Adipocyte (in vitro differentiated cells): ENCODE results near the gene GANAB.

Experiments used
- DNase-seq: peaks from one replicate; pipeline ENCODE4 v3.0.0-alpha.2; 2015; ENCODE audit warnings: low read depth
- H3K27me3 ChIP-seq: replicated peaks from 2 replicates; pipeline ENCODE4 v1.7.0; 2013; ENCODE audit warnings: mild to moderate bottlenecking, low read length, moderate library complexity; ENCODE audit not compliant: control insufficient read depth, insufficient read depth
- H3K36me3 ChIP-seq: 2 replicates; pipeline ENCODE4 v1.7.0; 2013; ENCODE audit warnings: low read length, mild to moderate bottlenecking, moderate library complexity; ENCODE audit not compliant: control insufficient read depth, insufficient read depth, severe bottlenecking
- H3K4me1 ChIP-seq: 2 replicates; pipeline ENCODE4 v1.7.0; 2013; ENCODE audit warnings: mild to moderate bottlenecking, low read length, moderate library complexity; ENCODE audit not compliant: control insufficient read depth, insufficient read depth
- H3K4me3 ChIP-seq: 2 replicates; pipeline ENCODE4 v1.7.0; 2013; ENCODE audit warnings: mild to moderate bottlenecking, low read length, moderate library complexity
- H3K9ac ChIP-seq: 2 replicates; pipeline ENCODE4 v1.7.0; 2013; ENCODE audit warnings: mild to moderate bottlenecking, low read length, moderate library complexity
- H3K9me3 ChIP-seq: 2 replicates; pipeline ENCODE4 v1.7.0; 2013; ENCODE audit warnings: mild to moderate bottlenecking, low read length, moderate library complexity; ENCODE audit not compliant: control insufficient read depth

Gene GANAB

DNA sequence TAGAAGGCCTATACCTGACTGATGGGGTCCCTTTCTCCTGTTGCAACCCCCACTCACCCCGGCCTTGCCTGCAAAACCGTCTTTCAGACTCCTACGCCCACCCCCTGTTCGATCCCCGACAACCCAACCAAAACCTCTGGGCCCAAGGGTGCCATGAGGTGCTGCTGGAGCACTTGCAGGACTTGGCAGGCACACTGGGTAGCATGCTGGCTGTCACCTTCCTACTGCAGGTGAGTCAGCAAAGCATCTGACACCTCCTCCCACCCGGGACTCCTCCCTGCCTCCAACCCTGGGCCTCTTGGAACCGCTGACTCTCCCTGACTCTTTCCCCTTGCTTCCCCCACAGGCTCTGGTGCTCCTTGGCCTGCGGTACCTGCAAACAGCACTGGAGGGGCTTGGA lies 32.1 kb downstream of the GANAB start:
- DNase-seq, result no peak

DNA sequence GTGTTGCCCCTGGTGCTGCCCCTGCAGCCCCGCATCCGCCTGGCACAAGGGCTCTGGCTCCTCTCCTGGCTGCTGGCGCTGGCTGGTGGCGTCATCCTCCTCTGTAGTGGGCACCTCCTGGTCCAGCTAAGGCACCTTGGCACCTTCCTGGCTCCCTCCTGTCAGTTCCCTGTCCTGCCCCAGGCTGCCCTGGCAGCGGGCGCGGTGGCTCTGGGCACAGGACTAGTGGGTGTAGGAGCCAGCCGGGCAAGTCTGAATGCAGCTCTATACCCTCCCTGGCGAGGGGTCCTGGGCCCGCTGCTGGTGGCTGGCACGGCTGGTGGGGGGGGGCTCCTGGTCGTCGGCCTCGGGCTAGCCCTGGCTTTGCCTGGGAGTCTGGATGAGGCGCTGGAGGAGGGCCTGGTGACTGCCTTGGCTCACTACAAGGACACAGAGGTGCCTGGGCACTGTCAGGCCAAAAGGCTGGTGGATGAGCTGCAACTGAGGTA lies 33.1 kb downstream of the GANAB start:
- Histone ChIP-seq H3K27me3 (no peaks in the 10 kb centered on the region), H3K4me3 (no peak overlapping the region), H3K9ac (peak overlapping the region; percentile 37), H3K4me1 (peaks cover 13% of the 10 kb centered on the region), H3K9me3 (no peaks in the 10 kb centered on the region), H3K36me3 (peaks cover 35% of the 10 kb centered on the region)
- no peak for DNase-seq

More for the DNA sequence above, 32.1 kb downstream of the GANAB start:
- Histone ChIP-seq H3K9me3 (no peaks in the 10 kb centered on the region), H3K9ac (peak overlapping the region; percentile 16), H3K4me1 (peaks cover 13% of the 10 kb centered on the region), H3K4me3 (no peak overlapping the region), H3K27me3 (no peaks in the 10 kb centered on the region), H3K36me3 (peaks cover 26% of the 10 kb centered on the region)

DNA sequence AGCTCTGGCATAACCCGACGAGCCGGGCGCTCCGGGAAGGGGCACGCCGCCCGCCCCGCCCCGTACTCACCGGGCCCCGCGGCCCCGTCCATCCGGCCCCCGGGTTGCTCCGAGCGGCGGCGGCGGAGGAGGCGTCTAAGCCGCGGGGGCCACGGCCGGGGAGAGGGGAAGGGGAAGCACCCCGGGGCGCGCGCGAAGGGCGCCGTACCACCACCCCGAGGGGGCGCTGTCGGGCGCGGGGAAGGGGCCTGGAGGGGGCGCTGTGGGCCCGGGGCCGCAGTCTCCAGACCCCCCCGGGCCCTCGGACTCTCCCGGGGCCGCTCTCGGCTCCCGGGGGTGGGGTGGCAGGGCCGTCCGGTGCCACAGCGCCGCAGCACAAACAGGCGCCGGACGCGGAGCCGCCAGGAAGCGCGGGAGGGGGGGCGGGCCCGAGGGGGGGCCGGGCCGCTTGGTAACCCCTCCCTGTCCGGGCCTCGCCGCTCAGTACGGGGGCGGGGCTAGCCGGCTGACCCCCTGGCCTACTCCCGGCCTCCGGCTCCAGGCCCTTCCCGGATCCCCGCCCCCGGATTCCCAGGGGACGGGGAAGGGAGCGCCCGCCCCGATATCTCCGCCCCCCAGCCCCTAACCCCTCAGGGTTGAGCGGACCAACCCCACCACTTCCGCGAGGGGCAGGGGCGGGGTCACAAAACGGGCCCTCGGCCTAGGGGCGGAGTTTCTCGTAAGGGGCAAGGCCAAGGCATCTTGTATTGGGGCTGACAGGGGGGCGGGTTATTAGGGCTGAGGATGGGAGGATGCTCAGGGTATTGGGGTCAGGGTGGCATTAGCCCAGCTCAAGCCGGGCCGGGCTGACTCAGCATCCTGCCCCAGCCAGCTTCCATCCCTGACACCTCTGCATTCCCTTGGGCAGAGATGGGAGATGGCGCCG lies 33.8 kb downstream of the GANAB start, which contains the start of the genes EML3 and ROM1:
EML3 (minus strand) TSS at position 410 of the 925 bp plus-strand sequence; CDS start at position 92, 318 bp downstream.
ROM1 (plus strand) TSS at position 892 of the 925 bp plus-strand sequence; CDS start at position 917, 25 bp downstream.
- peak; percentile 90 for DNase-seq
- peak within 1 kb of the TSS; percentile 92 for H3K4me3 ChIP-seq
- H3K36me3 ChIP-seq, result peaks cover 41% of the 10 kb centered on the region
- no peaks in the 10 kb centered on the region for H3K27me3 ChIP-seq
- no peaks in the 10 kb centered on the region for H3K9me3 ChIP-seq
- peaks cover 13% of the 10 kb centered on the region for H3K4me1 ChIP-seq
- H3K9ac ChIP-seq, result peak within 1 kb of the TSS; percentile 96

DNA sequence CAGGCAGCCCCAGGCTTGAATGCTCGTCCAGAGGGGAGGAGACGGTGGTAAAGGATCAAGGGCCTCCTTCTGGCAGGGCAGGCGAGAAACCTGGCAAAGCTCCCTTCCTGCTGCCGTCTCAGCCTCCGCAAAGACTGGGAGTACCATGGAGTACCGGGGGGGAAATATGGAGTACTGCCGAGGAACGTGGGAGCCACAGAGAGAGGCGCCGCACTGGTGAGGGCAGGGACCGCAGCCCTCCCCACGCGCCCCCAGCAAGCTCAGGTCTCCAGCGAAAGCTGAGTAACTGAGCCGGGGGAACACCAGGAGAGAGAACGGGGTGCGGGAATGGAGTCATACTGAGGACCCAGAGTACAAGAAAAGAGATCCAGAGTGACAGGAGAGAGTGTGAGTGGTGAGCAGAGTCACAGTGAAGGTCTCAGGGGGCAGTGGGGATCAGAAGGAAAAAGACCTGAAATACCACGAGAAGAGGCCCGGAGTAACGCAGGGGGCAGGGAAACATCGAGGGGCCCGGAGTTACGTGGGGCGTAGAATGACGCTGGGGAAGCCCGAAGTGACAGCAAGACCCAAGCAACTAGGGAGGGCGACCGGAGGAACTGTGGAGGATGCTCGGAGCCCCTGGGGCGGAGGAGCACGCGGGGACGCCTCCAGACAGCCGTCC lies 34.6 kb downstream of the GANAB start:
- Histone ChIP-seq H3K4me3 (peak overlapping the region; percentile 92), H3K9me3 (no peaks in the 10 kb centered on the region), H3K9ac (peak overlapping the region; percentile 96), H3K4me1 (peaks cover 13% of the 10 kb centered on the region), H3K36me3 (peaks cover 41% of the 10 kb centered on the region), H3K27me3 (no peaks in the 10 kb centered on the region)
- DNase-seq, result peak; percentile 68

DNA sequence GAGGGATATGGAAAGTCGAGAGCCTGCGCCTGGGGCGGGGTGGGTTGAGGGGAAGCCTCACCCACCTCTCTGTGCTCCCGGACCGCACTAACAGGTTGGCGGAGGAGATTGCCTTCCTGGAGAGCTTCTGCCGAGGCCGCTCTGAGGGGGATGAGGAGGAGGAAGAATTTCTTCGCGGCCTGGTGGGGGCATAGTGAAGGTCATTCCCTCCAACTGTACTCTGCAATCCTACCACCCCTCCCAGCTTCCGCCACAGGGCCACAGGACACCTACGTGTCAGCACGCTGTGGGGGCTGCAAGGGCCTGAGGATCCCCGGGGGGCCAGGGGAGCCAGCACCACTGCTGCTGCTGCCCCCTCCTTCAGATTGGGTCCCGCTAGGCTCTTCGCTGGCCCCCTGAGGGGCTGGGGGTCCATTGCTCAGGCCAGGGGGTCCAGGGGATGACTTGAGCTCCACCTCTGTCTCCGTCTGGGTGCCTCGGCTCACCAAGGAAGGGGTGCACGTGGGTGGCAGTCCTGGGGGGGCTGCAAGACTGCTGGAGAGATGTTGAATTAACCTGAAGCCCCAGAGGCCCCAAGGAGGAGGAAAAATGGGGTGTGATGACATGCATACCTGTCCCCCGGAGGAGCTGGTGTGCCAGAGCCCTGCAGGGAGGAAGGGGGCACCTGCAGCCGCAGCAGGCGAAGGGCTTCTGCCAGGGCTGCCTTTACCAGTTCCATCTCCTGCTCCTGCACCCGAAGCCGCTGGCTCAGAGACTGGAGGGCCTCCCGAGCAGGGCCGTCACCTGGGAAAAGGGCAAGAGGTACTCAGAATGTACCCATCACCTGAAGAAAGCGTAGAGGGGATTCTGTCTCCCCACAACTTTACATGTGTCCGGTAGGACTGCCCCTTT lies 35.4 kb downstream of the GANAB start:
- DNase-seq, result no peak
- no peaks in the 10 kb centered on the region for H3K9me3 ChIP-seq
- peaks cover 13% of the 10 kb centered on the region for H3K4me1 ChIP-seq
- peak overlapping the region; percentile 92 for H3K4me3 ChIP-seq
- H3K27me3 ChIP-seq, result no peaks in the 10 kb centered on the region
- peak overlapping the region; percentile 96 for H3K9ac ChIP-seq
- peaks cover 42% of the 10 kb centered on the region for H3K36me3 ChIP-seq

DNA sequence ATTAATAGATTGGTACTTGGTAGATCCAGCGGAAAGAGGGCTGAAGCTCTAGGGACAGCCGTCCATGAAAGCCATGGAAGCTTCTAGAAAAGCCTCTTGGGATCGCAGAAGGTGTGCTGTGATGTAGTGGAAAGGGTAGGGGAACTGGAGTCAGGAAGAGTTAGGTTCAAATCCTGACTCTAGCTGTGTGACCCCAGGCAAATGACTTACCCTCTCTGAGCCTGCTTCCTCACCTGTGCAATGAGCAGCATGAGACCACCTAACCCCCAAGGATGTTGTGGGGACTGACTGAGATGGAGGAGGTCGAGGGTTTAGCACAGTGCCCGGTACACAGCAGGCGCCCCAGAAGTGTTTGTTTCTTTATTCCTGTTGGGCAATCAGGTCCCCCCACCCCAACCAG lies 36.0 kb downstream of the GANAB start:
- Histone ChIP-seq H3K36me3 (peaks cover 45% of the 10 kb centered on the region), H3K9ac (peak overlapping the region; percentile 22), H3K4me3 (no peak overlapping the region), H3K27me3 (no peaks in the 10 kb centered on the region), H3K4me1 (peaks cover 13% of the 10 kb centered on the region), H3K9me3 (no peaks in the 10 kb centered on the region)
- no peak for DNase-seq

DNA sequence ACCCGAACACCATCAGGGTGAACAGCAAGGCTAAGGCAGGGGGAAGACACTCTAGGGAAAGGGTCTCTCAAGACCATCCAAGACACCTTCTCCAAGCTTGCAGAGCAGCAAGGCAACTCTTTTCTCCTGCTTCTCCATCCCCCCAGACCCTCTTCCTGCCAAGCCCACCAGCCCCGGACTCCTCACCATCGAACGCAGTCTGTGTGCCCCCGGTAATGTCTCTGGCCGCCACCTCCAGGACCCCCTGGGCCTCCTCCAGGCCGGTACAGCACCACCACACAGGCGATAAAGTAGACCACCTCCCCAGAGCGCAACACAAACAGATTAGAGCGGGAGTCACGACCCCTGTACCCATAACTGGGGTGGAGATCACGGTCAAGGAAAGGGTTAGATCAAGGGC lies 37.6 kb downstream of the GANAB start:
- H3K27me3 ChIP-seq, result no peaks in the 10 kb centered on the region
- H3K9me3 ChIP-seq, result no peaks in the 10 kb centered on the region
- no peak overlapping the region for H3K4me3 ChIP-seq
- peaks cover 58% of the 10 kb centered on the region for H3K36me3 ChIP-seq
- DNase-seq, result no peak
- peaks cover 13% of the 10 kb centered on the region for H3K4me1 ChIP-seq
- H3K9ac ChIP-seq, result no peak overlapping the region

DNA sequence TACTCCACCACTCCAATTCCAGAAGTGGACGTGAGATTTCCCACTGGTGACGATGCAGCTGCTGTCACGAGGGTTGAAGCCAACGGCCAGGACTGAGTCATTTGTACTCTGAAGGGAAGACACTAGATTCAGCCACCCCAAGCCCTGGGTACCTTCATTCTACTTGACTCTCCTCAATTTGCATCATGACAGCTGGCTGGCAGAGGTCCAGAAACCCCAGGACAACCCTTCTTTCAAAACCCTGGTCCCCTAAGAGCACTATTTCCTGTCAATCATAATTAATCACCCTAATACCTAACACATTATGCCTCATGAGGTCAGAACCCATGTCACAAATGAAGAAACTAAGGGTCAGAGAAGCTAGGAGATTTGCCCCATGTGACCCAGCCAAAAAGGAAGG lies 38.7 kb downstream of the GANAB start:
- no peak overlapping the region for H3K9ac ChIP-seq
- no peak for DNase-seq
- no peak overlapping the region for H3K4me3 ChIP-seq
- peaks cover 20% of the 10 kb centered on the region for H3K4me1 ChIP-seq
- H3K36me3 ChIP-seq, result peaks cover 61% of the 10 kb centered on the region
- H3K9me3 ChIP-seq, result no peaks in the 10 kb centered on the region
- H3K27me3 ChIP-seq, result no peaks in the 10 kb centered on the region

DNA sequence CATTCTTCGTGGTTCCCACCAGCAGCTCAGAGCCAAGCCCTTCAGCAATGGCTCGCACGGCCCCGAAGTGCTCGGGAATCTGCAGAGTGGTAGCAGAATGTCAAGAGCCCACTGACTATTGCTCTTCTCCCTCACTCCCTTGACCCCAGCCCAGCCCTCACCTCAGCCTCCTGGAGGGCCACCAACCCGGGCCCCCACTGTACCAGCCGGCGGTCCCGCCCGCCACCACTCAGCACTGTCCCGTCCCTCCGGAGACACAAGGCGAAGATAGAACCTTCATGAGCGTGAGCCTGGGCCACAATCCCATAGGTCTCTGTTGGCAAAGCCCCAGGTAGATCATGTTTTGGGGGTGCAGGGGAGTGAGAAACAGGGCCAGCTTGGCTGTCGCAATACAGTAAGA lies 40.5 kb downstream of the GANAB start:
- H3K4me1 ChIP-seq, result peaks cover 20% of the 10 kb centered on the region
- H3K27me3 ChIP-seq, result no peaks in the 10 kb centered on the region
- H3K4me3 ChIP-seq, result no peak overlapping the region
- H3K36me3 ChIP-seq, result peaks cover 59% of the 10 kb centered on the region
- H3K9ac ChIP-seq, result no peak overlapping the region
- H3K9me3 ChIP-seq, result no peaks in the 10 kb centered on the region
- DNase-seq, result no peak

DNA sequence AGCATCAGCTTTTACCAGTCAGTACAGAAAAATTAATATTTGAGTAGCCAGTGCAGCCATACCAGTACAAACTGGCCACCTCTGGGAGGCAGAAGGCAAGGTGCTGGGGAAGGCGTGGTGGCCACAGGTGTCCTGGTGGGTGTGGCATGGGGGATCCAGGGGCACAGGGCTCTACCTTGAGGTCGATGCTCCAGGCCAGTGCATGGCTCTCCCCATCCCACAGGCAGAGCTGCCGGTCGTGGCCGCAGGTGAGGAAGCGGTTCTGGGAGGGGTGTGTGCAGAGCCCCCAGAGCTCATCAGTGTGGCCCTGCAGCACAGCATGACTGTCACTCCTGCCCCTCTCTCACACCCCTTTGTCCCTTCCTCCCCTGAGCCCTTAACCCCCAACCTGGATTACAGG lies 40.9 kb downstream of the GANAB start:
- Histone ChIP-seq H3K9ac (peak overlapping the region; percentile 34), H3K27me3 (no peaks in the 10 kb centered on the region), H3K36me3 (peaks cover 54% of the 10 kb centered on the region), H3K4me3 (no peak overlapping the region), H3K9me3 (no peaks in the 10 kb centered on the region), H3K4me1 (peaks cover 21% of the 10 kb centered on the region)
- DNase-seq, result no peak
